A549 (cell line): Measurements from ENCODE around the gene MARCOL. TPM values are rescaled to one million over a fixed set of nuclear protein-coding genes. Genes with fewer than 3 reads are reported as not detected.

Source experiments
- ATAC-seq, 2 experiments: fragments of 200-7000 bp in 1 of 2; fragments of >200 bp in 1 of 2; cut with Nextera tagmentation in 1 of 2; cut with Tn5 transposase in 1 of 2; 3 replicates each; pipeline versions ENCODE4 v1.8.0 to v1.9.1; 2018 to 2020; ENCODE audit warnings: mild to moderate bottlenecking in 1 of 2, moderate library complexity in 1 of 2
- CTCF ChIA-PET: fragments of 300-600 bp; sonication (Branson Sonifier 250); formaldehyde crosslinking; extraction: SDS; loops from one replicate; lab custom pipeline; 2021; ENCODE audit warnings: antibody characterized with exemption, inconsistent platforms; lab: Yijun Ruan, JAX
- POLR2A ChIA-PET: fragments of 350-600 bp; formaldehyde crosslinking; extraction: SDS; loops from one replicate; lab custom pipeline; 2021; ENCODE audit warnings: antibody characterized with exemption, inconsistent platforms; lab: Yijun Ruan, JAX
- DNase-seq, 2 experiments: peaks; one replicate each; pipeline versions ENCODE4 v3.0.0 to v3.0.0-alpha.2; 2011 to 2016; ENCODE audit warnings: low read depth in 1 of 2, low spot score in 1 of 2
- FAIRE-seq: peaks from 2 replicates; lab custom pipeline; 2011; peaks lifted over from hg19 to GRCh38; lab: Jason Lieb, UNC
- H3K27ac ChIP-seq, 2 experiments: fragments of >200 bp; sonication (Bioruptor Twin); formaldehyde crosslinking; 3 replicates each; pipeline ENCODE4 v1.5.1; 2016 to 2017
- H3K4me1 ChIP-seq: fragments of >200 bp; sonication (Bioruptor Twin); formaldehyde crosslinking; 3 replicates; pipeline ENCODE4 v1.6.1; 2016
- H3K4me2 ChIP-seq: fragments of >200 bp; sonication (Bioruptor Twin); formaldehyde crosslinking; 3 replicates; pipeline ENCODE4 v1.6.1; 2016
- H3K4me3 ChIP-seq: fragments of >200 bp; sonication (Bioruptor Twin); formaldehyde crosslinking; 3 replicates; pipeline ENCODE4 v1.5.1; 2016
- H3K9me3 ChIP-seq: fragments of >200 bp; sonication (Bioruptor Twin); formaldehyde crosslinking; 3 replicates; pipeline ENCODE4 v1.6.1; 2016
- EHF ChIP-seq: fragments of 250-450 bp; sonication (Bioruptor Pico); IDR thresholded peaks from 2 replicates; pipeline ENCODE4 v1.5.0; 2020; ENCODE audit warnings: mild to moderate bottlenecking
- HOXB13 ChIP-seq: fragments of 250-450 bp; sonication (Bioruptor Pico); IDR thresholded peaks from 2 replicates; pipeline ENCODE4 v1.5.0; 2020; ENCODE audit warnings: low read depth, mild to moderate bottlenecking, moderate library complexity
- MAFK ChIP-seq: fragments of 450-650 bp; IDR thresholded peaks from 2 replicates; pipeline ENCODE4 v1.6.1; 2014; ENCODE audit not compliant: partially characterized antibody
- NR3C1 ChIP-seq: fragments of >200 bp; sonication (Bioruptor Twin); formaldehyde crosslinking; IDR thresholded peaks from 3 replicates; pipeline ENCODE4 v1.6.1; 2017
- RAD21 ChIP-seq, 2 experiments: fragments of >200 bp in 1 of 2; sonication (Bioruptor Twin) in 1 of 2; formaldehyde crosslinking in 1 of 2; IDR thresholded peaks in 1 of 2; conservative IDR thresholded peaks in 1 of 2; 2 replicates in 1 of 2; 3 replicates in 1 of 2; pipeline ENCODE4 v1.6.1; 2012 to 2018; ENCODE audit warnings: inconsistent platforms in 1 of 2
- RFX5 ChIP-seq: fragments of 450-650 bp; IDR thresholded peaks from 2 replicates; pipeline ENCODE4 v1.7.1; 2014; ENCODE audit warnings: antibody characterized with exemption, mild to moderate bottlenecking, moderate library complexity
- RNF2 ChIP-seq: fragments of 200-600 bp; sonication (generic); IDR thresholded peaks from 2 replicates; pipeline ENCODE4 v1.6.1; 2016; ENCODE audit warnings: low read depth, mild to moderate bottlenecking, antibody characterized with exemption, moderate library complexity, borderline replicate concordance
- ZSCAN20 ChIP-seq: fragments of 250-450 bp; sonication (Bioruptor Pico); IDR thresholded peaks from 2 replicates; pipeline ENCODE4 v1.8.0; 2022; ENCODE audit warnings: mild to moderate bottlenecking, moderate library complexity
- WGBS: methylation state at CpG from one replicate; pipeline ENCODE4 v1.1.6; 2017; ENCODE audit errors: missing lambda C conversion rate; 5-methylcytosine and 5-hydroxymethylcytosine counted together
- polyA plus RNA-seq, 4 experiments: library from polyadenylated mRNA; depleted of rRNA in 3 of 4; stranded (reverse); fragments of >200 nt; fragmentation: RNase III in 1 of 4; extraction: RNeasy Plus Mini Kit Qiagen cat#74134 plus additional on column Dnase treatment in 1 of 4; gene quantifications; 2 replicates in 3 of 4; 3 replicates in 1 of 4; pipeline ENCODE4 v1.2.3, GENCODE V29; 2011 to 2017
- small RNA-seq, 6 experiments: library from RNA; depleted of rRNA; stranded (forward); fragments of <200 nt; gene quantifications; one replicate each; pipeline ENCODE3, GENCODE V24; 2012
- TF ChIP-seq, protein P1 (sequence below): IDR thresholded peaks from 2 replicates; pipeline ENCODE4 v1.6.1; 2012
- TF ChIP-seq, protein P2 (sequence below): fragments of >200 bp; sonication (Bioruptor Twin); formaldehyde crosslinking; IDR thresholded peaks from 3 replicates; pipeline ENCODE4 v1.5.1; 2016

Gene MARCOL
- polyA plus RNA-seq, 2 of the 4 experiments (the other 2 are of a cell fraction), result 0.06 to 0.13 TPM

DNA sequence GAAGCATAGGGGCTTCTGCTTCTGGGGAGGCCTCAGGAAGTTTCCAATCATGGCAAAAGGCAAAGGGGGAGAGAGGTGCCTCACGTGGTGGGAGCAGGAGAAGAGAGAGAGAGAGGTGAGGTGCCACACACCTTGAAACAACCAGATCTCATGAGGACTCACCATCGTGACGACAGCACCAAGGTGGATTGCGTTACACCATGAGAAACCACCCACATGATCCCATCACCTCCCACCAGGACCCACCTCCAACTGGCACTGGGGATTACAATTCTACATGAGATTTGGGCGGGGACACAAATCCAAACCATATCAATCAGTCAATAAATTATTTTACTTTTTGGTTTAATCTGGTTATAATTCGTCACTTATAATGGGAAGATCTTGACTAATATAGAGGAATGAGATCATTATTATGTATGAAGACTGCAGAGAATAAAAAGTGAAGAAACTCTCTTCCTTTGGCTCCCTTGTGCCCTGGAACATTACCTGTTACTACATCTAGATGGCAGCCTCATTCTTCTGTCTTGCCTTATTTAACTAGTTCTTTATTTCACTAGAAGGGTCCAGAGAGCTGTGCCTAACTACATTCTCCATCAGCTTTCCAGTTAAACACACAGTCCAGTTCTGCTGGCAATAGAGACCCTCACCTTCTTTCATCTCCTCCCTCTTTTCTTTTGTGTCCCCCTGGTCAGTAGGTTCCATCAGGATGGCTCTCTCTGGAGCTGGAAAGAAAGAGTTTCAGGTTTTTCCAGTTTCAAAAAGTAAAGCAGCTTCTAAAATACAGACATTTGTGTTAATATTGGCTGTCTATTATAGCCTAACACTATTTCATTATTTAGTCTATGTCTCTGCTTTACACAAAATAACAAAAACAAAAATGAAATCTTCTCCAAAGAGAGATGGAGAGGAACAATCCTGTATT lies 52.2 kb downstream of the MARCOL start:
- Histone ChIP-seq H3K27ac (no peak overlapping the region), H3K4me2 (no peak overlapping the region), H3K4me1 (no peaks in the 10 kb centered on the region)
- 8% methylated on average over 6 of the region's 6 CpGs for WGBS
- ATAC-seq, result peak; percentile 54 to 68; a peak in 3 of 6 replicates
- no peak for FAIRE-seq
- TF ChIP-seq RAD21 (conservative IDR thresholded peaks at IDR 0.05 in 1 of 2, IDR thresholded peaks at IDR 0.05 in 1 of 2), result peak in 1 of 2 experiments; percentile 42; a peak in 1 of 5 replicates
- TF ChIP-seq, protein P1, sequence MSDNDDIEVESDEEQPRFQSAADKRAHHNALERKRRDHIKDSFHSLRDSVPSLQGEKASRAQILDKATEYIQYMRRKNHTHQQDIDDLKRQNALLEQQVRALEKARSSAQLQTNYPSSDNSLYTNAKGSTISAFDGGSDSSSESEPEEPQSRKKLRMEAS, result no peak
- TF ChIP-seq RFX5, result no peak
- TF ChIP-seq RNF2, result no peak
- TF ChIP-seq ZSCAN20 (CRISPR knock-in tag), result no peak
- no peak for TF ChIP-seq MAFK
- TF ChIP-seq EHF (CRISPR knock-in tag), result no peak
- TF ChIP-seq NR3C1, result no peak
- TF ChIP-seq, protein P2, sequence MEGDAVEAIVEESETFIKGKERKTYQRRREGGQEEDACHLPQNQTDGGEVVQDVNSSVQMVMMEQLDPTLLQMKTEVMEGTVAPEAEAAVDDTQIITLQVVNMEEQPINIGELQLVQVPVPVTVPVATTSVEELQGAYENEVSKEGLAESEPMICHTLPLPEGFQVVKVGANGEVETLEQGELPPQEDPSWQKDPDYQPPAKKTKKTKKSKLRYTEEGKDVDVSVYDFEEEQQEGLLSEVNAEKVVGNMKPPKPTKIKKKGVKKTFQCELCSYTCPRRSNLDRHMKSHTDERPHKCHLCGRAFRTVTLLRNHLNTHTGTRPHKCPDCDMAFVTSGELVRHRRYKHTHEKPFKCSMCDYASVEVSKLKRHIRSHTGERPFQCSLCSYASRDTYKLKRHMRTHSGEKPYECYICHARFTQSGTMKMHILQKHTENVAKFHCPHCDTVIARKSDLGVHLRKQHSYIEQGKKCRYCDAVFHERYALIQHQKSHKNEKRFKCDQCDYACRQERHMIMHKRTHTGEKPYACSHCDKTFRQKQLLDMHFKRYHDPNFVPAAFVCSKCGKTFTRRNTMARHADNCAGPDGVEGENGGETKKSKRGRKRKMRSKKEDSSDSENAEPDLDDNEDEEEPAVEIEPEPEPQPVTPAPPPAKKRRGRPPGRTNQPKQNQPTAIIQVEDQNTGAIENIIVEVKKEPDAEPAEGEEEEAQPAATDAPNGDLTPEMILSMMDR, result peak; percentile 25; the same call in 2 of the 3 replicates
- TF ChIP-seq HOXB13 (CRISPR knock-in tag), result no peak
- TF ChIP-seq, all 56 proteins: peak for 2
- CTCF ChIA-PET, result interaction anchor here (0.8 to 3.0 kb wide), 6 partner anchors 10 to 445 kb away, joined by 3 to 15 read pairs (median 4); no protein-coding TSS in a partner anchor
- no peak overlapping the region for H3K4me3 ChIP-seq
- no peaks in the 10 kb centered on the region for H3K9me3 ChIP-seq
- POLR2A ChIA-PET, result no interaction called here
- DNase-seq, result peak in 1 of 2 experiments; percentile 11

Small RNAs within 50 kb of the gene (small RNA-seq; reads per million reads assigned to genes)
- 0 reads per million in 6 experiments for gene HMGN1P16

Other genes with a start within 250 kb of the MARCOL start
- gene SPINK5, start 174.5 kb upstream of the MARCOL start, polyA plus RNA-seq (2011; rRNA removed), result not detected in 2 replicates
- not detected in 3 replicates for gene SPINK5, start 174.5 kb upstream of the MARCOL start, polyA plus RNA-seq (2017; fragmentation: RNase III; extraction: RNeasy Plus Mini Kit Qiagen cat#74134 plus additional on column Dnase treatment)
- not detected in 2 replicates for gene SPINK14, start 70.0 kb upstream of the MARCOL start, polyA plus RNA-seq (2011; rRNA removed)
- gene SPINK14, start 70.0 kb upstream of the MARCOL start, polyA plus RNA-seq (2017; fragmentation: RNase III; extraction: RNeasy Plus Mini Kit Qiagen cat#74134 plus additional on column Dnase treatment), result not detected in 3 replicates
- 1.0 and 1.5 TPM in 2 replicates for gene SPINK6, start 35.5 kb upstream of the MARCOL start, polyA plus RNA-seq (2011; rRNA removed)
- 0.79 to 1.2 TPM (median 1.0 TPM) in 3 replicates for gene SPINK6, start 35.5 kb upstream of the MARCOL start, polyA plus RNA-seq (2017; fragmentation: RNase III; extraction: RNeasy Plus Mini Kit Qiagen cat#74134 plus additional on column Dnase treatment)
- gene SPINK13, start 30.3 kb downstream of the MARCOL start, polyA plus RNA-seq (2011; rRNA removed), result 0.13 and 0.16 TPM in 2 replicates
- gene SPINK13, start 30.3 kb downstream of the MARCOL start, polyA plus RNA-seq (2017; fragmentation: RNase III; extraction: RNeasy Plus Mini Kit Qiagen cat#74134 plus additional on column Dnase treatment), result 0.13 TPM in 1 of 3 replicates, not detected in the others
- gene SPINK7, start 73.9 kb downstream of the MARCOL start, polyA plus RNA-seq (2011; rRNA removed), result not detected in 2 replicates
- not detected in 3 replicates for gene SPINK7, start 73.9 kb downstream of the MARCOL start, polyA plus RNA-seq (2017; fragmentation: RNase III; extraction: RNeasy Plus Mini Kit Qiagen cat#74134 plus additional on column Dnase treatment)
- gene SPINK9, start 97.0 kb downstream of the MARCOL start, polyA plus RNA-seq (2011; rRNA removed), result not detected in 2 replicates
- gene SPINK9, start 97.0 kb downstream of the MARCOL start, polyA plus RNA-seq (2017; fragmentation: RNase III; extraction: RNeasy Plus Mini Kit Qiagen cat#74134 plus additional on column Dnase treatment), result not detected in 3 replicates
- 33.2 and 38.8 TPM in 2 replicates for gene FBXO38, start 145.4 kb downstream of the MARCOL start, polyA plus RNA-seq (2011; rRNA removed)
- 14.7 to 16.8 TPM (median 15.8 TPM) in 3 replicates for gene FBXO38, start 145.4 kb downstream of the MARCOL start, polyA plus RNA-seq (2017; fragmentation: RNase III; extraction: RNeasy Plus Mini Kit Qiagen cat#74134 plus additional on column Dnase treatment)